ENCODE measurements around the gene DUOXA1.
"Not testable (repeated sequence)": the region's sequence is repeated elsewhere in the genome, so short reads cannot be mapped to it uniquely, and the experiment has no call there.

The DUOXA1 gene

DNA sequence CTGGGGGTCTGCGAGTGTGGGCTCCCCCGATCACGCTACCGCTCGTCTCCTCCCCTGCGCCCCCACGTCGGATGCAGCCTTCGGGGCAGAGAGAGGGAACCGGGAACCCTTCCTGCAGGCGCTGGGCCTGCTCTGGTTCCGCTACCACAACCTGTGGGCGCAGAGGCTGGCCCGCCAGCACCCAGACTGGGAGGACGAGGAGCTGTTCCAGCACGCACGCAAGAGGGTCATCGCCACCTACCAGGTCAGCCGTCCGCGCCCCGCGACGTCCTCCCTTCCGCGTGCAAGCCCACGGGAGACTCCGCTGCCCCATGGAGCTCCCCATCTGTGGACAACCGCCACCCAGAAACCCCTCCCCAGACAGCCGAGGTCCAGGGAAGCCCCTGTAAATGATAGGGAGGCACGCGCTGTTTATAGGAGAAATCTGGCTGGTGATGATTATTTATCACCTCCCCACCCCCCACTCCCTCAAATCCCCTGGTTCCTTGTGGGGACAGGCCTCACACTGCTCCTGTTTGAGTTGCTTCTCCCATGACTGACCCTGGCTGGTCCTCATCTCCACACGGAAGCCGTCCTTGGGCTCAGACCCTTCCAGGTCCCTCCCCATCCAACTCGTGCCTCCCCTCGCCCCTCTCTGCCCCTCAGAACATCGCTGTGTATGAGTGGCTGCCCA, 6.2 kb upstream of the DUOXA1 start:
- not testable (repeated sequence) for H3K27ac ChIP-seq (ENCODE audit: low read depth, low read length); H3K9ac ChIP-seq (ENCODE audit: low read length); H3K4me1 ChIP-seq (ENCODE audit: control insufficient read depth, insufficient read depth, low read length); H3K36me3 ChIP-seq (ENCODE audit: control insufficient read depth, insufficient read depth, low read length); H3K4me3 ChIP-seq (ENCODE audit: low read length)
- H3K27me3 ChIP-seq (ENCODE audit: control insufficient read depth, insufficient read depth, low read length) = peaks cover 17% of the 10 kb centered on the region

DNA sequence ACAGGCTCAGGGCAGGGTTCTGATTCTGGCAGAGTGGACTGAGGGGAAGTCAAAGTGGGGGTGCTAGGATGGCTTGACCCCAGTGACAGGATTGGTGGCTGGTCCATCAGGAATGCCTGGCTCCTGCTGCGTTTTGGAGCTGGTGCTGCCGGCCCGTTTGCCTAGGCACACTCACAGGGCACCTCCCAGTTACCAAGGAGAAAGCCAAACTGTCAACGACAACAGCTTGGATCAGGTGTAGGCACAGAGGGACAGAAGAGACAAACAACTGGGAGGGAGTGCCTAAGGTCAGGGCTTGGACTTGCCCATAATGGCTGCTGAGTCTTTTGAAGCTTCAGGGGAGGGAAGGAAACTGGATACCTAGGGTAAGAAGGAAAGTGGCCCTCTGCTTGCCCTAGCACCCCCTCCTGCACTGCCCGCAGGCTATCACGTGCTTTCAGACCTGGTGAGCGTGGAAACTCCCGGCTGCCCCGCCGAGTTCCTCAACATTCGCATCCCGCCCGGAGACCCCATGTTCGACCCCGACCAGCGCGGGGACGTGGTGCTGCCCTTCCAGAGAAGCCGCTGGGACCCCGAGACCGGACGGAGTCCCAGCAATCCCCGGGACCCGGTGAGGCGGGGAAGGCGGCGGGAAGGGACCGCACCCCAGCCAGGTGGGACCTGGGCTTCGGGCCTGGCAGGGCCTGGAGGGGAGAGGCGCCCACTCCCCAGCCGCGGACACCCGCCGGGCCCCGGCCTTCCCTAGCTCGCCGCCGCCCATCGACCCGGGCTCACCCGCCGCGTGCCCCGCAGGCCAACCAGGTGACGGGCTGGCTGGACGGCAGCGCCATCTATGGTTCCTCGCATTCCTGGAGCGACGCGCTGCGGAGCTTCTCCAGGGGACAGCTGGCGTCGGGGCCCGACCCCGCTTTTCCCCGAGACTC, 5.3 kb upstream of the DUOXA1 start:
- no peaks in the 10 kb centered on the region for H3K4me1 ChIP-seq (ENCODE audit: control insufficient read depth, insufficient read depth, low read length)
- peaks cover 22% of the 10 kb centered on the region for H3K27me3 ChIP-seq (ENCODE audit: control insufficient read depth, insufficient read depth, low read length)
- no peak overlapping the region for H3K9ac ChIP-seq (ENCODE audit: low read length)
- H3K4me3 ChIP-seq (ENCODE audit: low read length) = peak overlapping the region; percentile 45
- H3K27ac ChIP-seq (ENCODE audit: low read depth, low read length) = no peak overlapping the region
- no peaks in the 10 kb centered on the region for H3K36me3 ChIP-seq (ENCODE audit: control insufficient read depth, insufficient read depth, low read length)

GRCh38 chr15:45134046-45134445, 4.4 kb upstream of the DUOXA1 start:
- H3K27me3 ChIP-seq (ENCODE audit: control insufficient read depth, insufficient read depth, low read length) = peaks cover 26% of the 10 kb centered on the region
- H3K9ac ChIP-seq (ENCODE audit: low read length) = no peak overlapping the region
- no peak overlapping the region for H3K27ac ChIP-seq (ENCODE audit: low read depth, low read length)
- no peaks in the 10 kb centered on the region for H3K4me1 ChIP-seq (ENCODE audit: control insufficient read depth, insufficient read depth, low read length)
- no peaks in the 10 kb centered on the region for H3K36me3 ChIP-seq (ENCODE audit: control insufficient read depth, insufficient read depth, low read length)
- H3K4me3 ChIP-seq (ENCODE audit: low read length) = no peak overlapping the region

- no peak overlapping the region for H3K4me3 ChIP-seq (ENCODE audit: low read length)
- H3K27ac ChIP-seq (ENCODE audit: low read depth, low read length) = no peak overlapping the region
- no peaks in the 10 kb centered on the region for H3K4me1 ChIP-seq (ENCODE audit: control insufficient read depth, insufficient read depth, low read length)
- no peaks in the 10 kb centered on the region for H3K36me3 ChIP-seq (ENCODE audit: control insufficient read depth, insufficient read depth, low read length)
- H3K9ac ChIP-seq (ENCODE audit: low read length) = no peak overlapping the region
- peaks cover 28% of the 10 kb centered on the region for H3K27me3 ChIP-seq (ENCODE audit: control insufficient read depth, insufficient read depth, low read length)
Observed at GRCh38 chr15:45133561-45133920, 3.9 kb upstream of the DUOXA1 start.

GRCh38 chr15:45132844-45133560, 3.3 kb upstream of the DUOXA1 start:
- no peaks in the 10 kb centered on the region for H3K4me1 ChIP-seq (ENCODE audit: control insufficient read depth, insufficient read depth, low read length)
- no peaks in the 10 kb centered on the region for H3K36me3 ChIP-seq (ENCODE audit: control insufficient read depth, insufficient read depth, low read length)
- H3K4me3 ChIP-seq (ENCODE audit: low read length) = no peak overlapping the region
- no peak overlapping the region for H3K27ac ChIP-seq (ENCODE audit: low read depth, low read length)
- peaks cover 28% of the 10 kb centered on the region for H3K27me3 ChIP-seq (ENCODE audit: control insufficient read depth, insufficient read depth, low read length)
- no peak overlapping the region for H3K9ac ChIP-seq (ENCODE audit: low read length)

GRCh38 chr15:45131510-45131909, 1.8 kb upstream of the DUOXA1 start:
- no peak overlapping the region for H3K27ac ChIP-seq (ENCODE audit: low read depth, low read length)
- no peaks in the 10 kb centered on the region for H3K36me3 ChIP-seq (ENCODE audit: control insufficient read depth, insufficient read depth, low read length)
- peaks cover 28% of the 10 kb centered on the region for H3K27me3 ChIP-seq (ENCODE audit: control insufficient read depth, insufficient read depth, low read length)
- no peaks in the 10 kb centered on the region for H3K4me1 ChIP-seq (ENCODE audit: control insufficient read depth, insufficient read depth, low read length)
- H3K9ac ChIP-seq (ENCODE audit: low read length) = no peak overlapping the region
- no peak overlapping the region for H3K4me3 ChIP-seq (ENCODE audit: low read length)

GRCh38 chr15:45130291-45131000, 767 bp upstream of the DUOXA1 start:
- no peak overlapping the region for H3K4me3 ChIP-seq (ENCODE audit: low read length)
- no peaks in the 10 kb centered on the region for H3K36me3 ChIP-seq (ENCODE audit: control insufficient read depth, insufficient read depth, low read length)
- no peaks in the 10 kb centered on the region for H3K4me1 ChIP-seq (ENCODE audit: control insufficient read depth, insufficient read depth, low read length)
- H3K27ac ChIP-seq (ENCODE audit: low read depth, low read length) = no peak overlapping the region
- H3K9ac ChIP-seq (ENCODE audit: low read length) = no peak overlapping the region
- peaks cover 22% of the 10 kb centered on the region for H3K27me3 ChIP-seq (ENCODE audit: control insufficient read depth, insufficient read depth, low read length)

- H3K36me3 ChIP-seq (ENCODE audit: control insufficient read depth, insufficient read depth, low read length) = no peaks in the 10 kb centered on the region
- no peaks in the 10 kb centered on the region for H3K4me1 ChIP-seq (ENCODE audit: control insufficient read depth, insufficient read depth, low read length)
- H3K9ac ChIP-seq (ENCODE audit: low read length) = no peak overlapping the region
- peak overlapping the region; percentile 40 for H3K4me3 ChIP-seq (ENCODE audit: low read length)
- peaks cover 12% of the 10 kb centered on the region for H3K27me3 ChIP-seq (ENCODE audit: control insufficient read depth, insufficient read depth, low read length)
- H3K27ac ChIP-seq (ENCODE audit: low read depth, low read length) = no peak overlapping the region
Observed at GRCh38 chr15:45128971-45129639, 574 bp downstream of the DUOXA1 start.

DNA sequence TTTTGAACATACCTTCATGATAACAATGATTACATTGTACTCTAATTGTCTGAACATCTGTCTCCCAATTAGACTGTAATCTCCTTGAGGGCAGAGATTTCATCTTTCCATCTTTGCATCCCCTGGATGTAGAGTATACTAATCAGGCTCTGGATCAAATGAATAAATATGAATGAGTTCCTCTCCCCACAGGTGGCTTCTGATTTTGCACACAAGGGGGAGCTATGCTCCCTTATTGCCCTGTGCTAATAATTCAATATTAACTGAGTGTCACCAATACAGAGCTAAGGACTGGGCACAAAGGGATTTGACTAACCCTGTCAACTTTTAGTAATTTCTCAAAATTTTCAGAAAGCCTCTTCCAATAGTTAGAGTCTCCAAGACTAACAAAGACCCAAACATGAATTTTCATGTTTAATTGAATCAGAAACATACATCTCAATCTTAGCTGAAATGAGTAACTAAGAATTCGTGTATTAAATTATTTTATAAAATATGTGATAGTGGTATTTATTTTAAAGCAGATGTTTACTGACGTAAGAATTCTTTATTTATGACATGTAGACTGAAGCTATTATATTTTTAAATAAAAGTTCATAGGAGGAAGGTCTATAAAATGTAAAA, 3.0 kb downstream of the DUOXA1 start:
- Histone ChIP-seq H3K4me1 (ENCODE audit: control insufficient read depth, insufficient read depth, low read length) (no peaks in the 10 kb centered on the region), H3K4me3 (ENCODE audit: low read length) (no peak overlapping the region), H3K9ac (ENCODE audit: low read length) (no peak overlapping the region), H3K27me3 (ENCODE audit: control insufficient read depth, insufficient read depth, low read length) (peaks cover 13% of the 10 kb centered on the region), H3K27ac (ENCODE audit: low read depth, low read length) (no peak overlapping the region), H3K36me3 (ENCODE audit: control insufficient read depth, insufficient read depth, low read length) (no peaks in the 10 kb centered on the region)

DNA sequence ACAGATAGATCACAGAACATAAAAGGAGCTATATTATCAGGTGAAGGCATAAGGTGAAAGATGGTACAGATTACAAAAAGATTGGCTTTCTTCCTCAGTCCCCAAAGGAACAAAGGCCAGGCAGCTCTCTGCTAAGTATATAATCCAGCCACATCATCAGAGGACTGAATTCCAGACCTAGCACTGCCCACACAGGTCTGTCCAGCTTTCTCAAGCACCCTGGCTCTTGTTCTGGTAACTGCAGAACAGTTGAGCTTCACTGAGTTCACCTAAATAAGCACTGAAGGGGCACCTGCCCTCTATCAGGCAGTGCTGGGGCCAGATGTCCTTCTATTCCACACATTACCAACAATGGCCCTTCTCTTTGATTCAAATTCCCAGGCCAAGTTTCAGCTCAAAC, 6.3 kb downstream of the DUOXA1 start:
- H3K4me1 ChIP-seq (ENCODE audit: control insufficient read depth, insufficient read depth, low read length) = no peaks in the 10 kb centered on the region
- H3K27me3 ChIP-seq (ENCODE audit: control insufficient read depth, insufficient read depth, low read length) = peaks cover 11% of the 10 kb centered on the region
- H3K36me3 ChIP-seq (ENCODE audit: control insufficient read depth, insufficient read depth, low read length) = no peaks in the 10 kb centered on the region
- H3K9ac ChIP-seq (ENCODE audit: low read length) = no peak overlapping the region
- H3K27ac ChIP-seq (ENCODE audit: low read depth, low read length) = no peak overlapping the region
- H3K4me3 ChIP-seq (ENCODE audit: low read length) = no peak overlapping the region

DNA sequence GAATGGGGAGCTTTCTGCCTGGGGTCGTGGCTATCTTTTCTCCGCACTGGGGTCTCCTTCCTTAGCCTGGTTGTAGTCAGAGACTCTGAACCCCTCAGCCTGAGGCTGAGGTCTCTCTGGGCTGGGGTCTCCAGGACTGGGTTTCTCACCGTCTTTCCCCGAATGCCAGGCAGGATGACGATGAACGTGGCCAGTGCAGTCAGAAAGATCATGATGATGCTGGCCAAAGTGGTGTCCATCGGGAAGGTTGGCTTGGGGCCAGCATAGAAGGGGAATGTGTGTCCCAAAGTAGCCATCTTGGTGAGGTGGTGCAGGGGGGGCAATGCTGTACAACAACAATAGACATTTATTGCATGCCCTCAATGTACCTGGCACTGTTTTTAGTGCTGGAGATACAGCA, 7.0 kb downstream of the DUOXA1 start:
- H3K4me1 ChIP-seq (ENCODE audit: control insufficient read depth, insufficient read depth, low read length) = no peaks in the 10 kb centered on the region
- H3K36me3 ChIP-seq (ENCODE audit: control insufficient read depth, insufficient read depth, low read length) = no peaks in the 10 kb centered on the region
- H3K4me3 ChIP-seq (ENCODE audit: low read length) = no peak overlapping the region
- peaks cover 11% of the 10 kb centered on the region for H3K27me3 ChIP-seq (ENCODE audit: control insufficient read depth, insufficient read depth, low read length)
- no peak overlapping the region for H3K9ac ChIP-seq (ENCODE audit: low read length)
- no peak overlapping the region for H3K27ac ChIP-seq (ENCODE audit: low read depth, low read length)
